Measurements from ENCODE around the gene SH3BGRL2. TPM values are rescaled to one million over a fixed set of nuclear protein-coding genes. Genes with fewer than 3 reads are reported as not detected.

Gene SH3BGRL2
- total and polyA plus RNA-seq, 2 experiments from 2014 or later = 8.4 to 24.5 TPM

DNA sequence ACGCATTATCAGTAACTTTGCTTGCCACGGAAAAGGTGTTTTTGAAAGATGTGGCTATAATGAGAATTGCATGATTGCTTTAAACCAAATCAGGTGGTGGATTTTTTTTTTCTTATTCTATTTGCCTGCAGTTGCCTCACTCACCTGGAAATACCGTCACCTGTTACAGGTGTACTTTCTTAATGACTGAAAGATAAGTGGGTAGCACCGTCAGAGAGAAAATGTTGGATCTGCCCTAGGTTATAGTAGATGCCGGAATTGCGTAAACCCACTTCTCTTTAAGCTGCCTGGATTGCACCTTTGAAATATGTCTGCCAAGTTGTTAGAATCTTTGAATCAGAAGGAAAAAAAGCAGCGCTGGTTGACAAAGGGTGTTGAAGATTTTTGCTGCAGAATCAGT, 68.5 kb downstream of the SH3BGRL2 start (continued):
- TF ChIP-seq, protein P1, sequence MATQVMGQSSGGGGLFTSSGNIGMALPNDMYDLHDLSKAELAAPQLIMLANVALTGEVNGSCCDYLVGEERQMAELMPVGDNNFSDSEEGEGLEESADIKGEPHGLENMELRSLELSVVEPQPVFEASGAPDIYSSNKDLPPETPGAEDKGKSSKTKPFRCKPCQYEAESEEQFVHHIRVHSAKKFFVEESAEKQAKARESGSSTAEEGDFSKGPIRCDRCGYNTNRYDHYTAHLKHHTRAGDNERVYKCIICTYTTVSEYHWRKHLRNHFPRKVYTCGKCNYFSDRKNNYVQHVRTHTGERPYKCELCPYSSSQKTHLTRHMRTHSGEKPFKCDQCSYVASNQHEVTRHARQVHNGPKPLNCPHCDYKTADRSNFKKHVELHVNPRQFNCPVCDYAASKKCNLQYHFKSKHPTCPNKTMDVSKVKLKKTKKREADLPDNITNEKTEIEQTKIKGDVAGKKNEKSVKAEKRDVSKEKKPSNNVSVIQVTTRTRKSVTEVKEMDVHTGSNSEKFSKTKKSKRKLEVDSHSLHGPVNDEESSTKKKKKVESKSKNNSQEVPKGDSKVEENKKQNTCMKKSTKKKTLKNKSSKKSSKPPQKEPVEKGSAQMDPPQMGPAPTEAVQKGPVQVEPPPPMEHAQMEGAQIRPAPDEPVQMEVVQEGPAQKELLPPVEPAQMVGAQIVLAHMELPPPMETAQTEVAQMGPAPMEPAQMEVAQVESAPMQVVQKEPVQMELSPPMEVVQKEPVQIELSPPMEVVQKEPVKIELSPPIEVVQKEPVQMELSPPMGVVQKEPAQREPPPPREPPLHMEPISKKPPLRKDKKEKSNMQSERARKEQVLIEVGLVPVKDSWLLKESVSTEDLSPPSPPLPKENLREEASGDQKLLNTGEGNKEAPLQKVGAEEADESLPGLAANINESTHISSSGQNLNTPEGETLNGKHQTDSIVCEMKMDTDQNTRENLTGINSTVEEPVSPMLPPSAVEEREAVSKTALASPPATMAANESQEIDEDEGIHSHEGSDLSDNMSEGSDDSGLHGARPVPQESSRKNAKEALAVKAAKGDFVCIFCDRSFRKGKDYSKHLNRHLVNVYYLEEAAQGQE (IDR thresholded peaks at IDR 0.05; ENCODE audit: unreplicated experiment) = no peak
- TF ChIP-seq CREB1 (CRISPR knock-in tag; IDR thresholded peaks at IDR 0.05; ENCODE audit: low read depth) (no peak), CTCF (conservative IDR thresholded peaks at IDR 0.05; ENCODE audit: low read depth in 2 of 2) (no peak), EZH2phosphoT487 (IDR thresholded peaks at IDR 0.05; ENCODE audit: unreplicated experiment) (no peak), JUNB (IDR thresholded peaks at IDR 0.05; ENCODE audit: unreplicated experiment) (no peak), NANOG (IDR thresholded peaks at IDR 0.05; ENCODE audit: borderline replicate concordance) (no peak)
- TF ChIP-seq, protein P2, sequence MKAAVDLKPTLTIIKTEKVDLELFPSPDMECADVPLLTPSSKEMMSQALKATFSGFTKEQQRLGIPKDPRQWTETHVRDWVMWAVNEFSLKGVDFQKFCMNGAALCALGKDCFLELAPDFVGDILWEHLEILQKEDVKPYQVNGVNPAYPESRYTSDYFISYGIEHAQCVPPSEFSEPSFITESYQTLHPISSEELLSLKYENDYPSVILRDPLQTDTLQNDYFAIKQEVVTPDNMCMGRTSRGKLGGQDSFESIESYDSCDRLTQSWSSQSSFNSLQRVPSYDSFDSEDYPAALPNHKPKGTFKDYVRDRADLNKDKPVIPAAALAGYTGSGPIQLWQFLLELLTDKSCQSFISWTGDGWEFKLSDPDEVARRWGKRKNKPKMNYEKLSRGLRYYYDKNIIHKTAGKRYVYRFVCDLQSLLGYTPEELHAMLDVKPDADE (IDR thresholded peaks at IDR 0.05) = no peak

- no peak for DNase-seq (ENCODE audit: low spot score)
- no peaks in the 10 kb centered on the region; the same call in 2 of the 3 replicates for H3K36me3 Mint-ChIP-seq (ENCODE audit: low read depth)
- H3K4me1 ChIP-seq (ENCODE audit: insufficient read depth) = no peaks in the 10 kb centered on the region
- H3K36me3 ChIP-seq (ENCODE audit: insufficient read depth) = no peaks in the 10 kb centered on the region
- H3K4me2 ChIP-seq = no peak overlapping the region
- H3K27ac ChIP-seq (ENCODE audit: low read depth) = no peak overlapping the region
- no peak overlapping the region for H3K4me3 Mint-ChIP-seq
- H3K4me3 ChIP-seq = no peak overlapping the region
- H3K27me3 ChIP-seq (ENCODE audit: insufficient read depth) = no peaks in the 10 kb centered on the region
- H2AFZ ChIP-seq = no peak overlapping the region
- H3K27ac Mint-ChIP-seq = no peak overlapping the region
- H3K4me1 Mint-ChIP-seq = peaks cover 4% of the 10 kb centered on the region; the same call in 2 of the 3 replicates
- no peaks in the 10 kb centered on the region for H3K27me3 Mint-ChIP-seq (ENCODE audit: insufficient read depth, low read depth, poor library complexity)
- no peaks in the 10 kb centered on the region for H3K9me3 Mint-ChIP-seq
- no peaks in the 10 kb centered on the region for H3K79me2 ChIP-seq (replicated peaks; ENCODE audit: insufficient read depth)
- H3K9me2 ChIP-seq (ENCODE audit: insufficient read depth) = no peaks in the 10 kb centered on the region
- no peaks in the 10 kb centered on the region for H4K20me1 ChIP-seq (replicated peaks; ENCODE audit: insufficient read depth)
- ATAC-seq = no peak
- H3F3A ChIP-seq (replicated peaks; ENCODE audit: low read depth) = no peaks in the 10 kb centered on the region
- TF ChIP-seq, protein P3, sequence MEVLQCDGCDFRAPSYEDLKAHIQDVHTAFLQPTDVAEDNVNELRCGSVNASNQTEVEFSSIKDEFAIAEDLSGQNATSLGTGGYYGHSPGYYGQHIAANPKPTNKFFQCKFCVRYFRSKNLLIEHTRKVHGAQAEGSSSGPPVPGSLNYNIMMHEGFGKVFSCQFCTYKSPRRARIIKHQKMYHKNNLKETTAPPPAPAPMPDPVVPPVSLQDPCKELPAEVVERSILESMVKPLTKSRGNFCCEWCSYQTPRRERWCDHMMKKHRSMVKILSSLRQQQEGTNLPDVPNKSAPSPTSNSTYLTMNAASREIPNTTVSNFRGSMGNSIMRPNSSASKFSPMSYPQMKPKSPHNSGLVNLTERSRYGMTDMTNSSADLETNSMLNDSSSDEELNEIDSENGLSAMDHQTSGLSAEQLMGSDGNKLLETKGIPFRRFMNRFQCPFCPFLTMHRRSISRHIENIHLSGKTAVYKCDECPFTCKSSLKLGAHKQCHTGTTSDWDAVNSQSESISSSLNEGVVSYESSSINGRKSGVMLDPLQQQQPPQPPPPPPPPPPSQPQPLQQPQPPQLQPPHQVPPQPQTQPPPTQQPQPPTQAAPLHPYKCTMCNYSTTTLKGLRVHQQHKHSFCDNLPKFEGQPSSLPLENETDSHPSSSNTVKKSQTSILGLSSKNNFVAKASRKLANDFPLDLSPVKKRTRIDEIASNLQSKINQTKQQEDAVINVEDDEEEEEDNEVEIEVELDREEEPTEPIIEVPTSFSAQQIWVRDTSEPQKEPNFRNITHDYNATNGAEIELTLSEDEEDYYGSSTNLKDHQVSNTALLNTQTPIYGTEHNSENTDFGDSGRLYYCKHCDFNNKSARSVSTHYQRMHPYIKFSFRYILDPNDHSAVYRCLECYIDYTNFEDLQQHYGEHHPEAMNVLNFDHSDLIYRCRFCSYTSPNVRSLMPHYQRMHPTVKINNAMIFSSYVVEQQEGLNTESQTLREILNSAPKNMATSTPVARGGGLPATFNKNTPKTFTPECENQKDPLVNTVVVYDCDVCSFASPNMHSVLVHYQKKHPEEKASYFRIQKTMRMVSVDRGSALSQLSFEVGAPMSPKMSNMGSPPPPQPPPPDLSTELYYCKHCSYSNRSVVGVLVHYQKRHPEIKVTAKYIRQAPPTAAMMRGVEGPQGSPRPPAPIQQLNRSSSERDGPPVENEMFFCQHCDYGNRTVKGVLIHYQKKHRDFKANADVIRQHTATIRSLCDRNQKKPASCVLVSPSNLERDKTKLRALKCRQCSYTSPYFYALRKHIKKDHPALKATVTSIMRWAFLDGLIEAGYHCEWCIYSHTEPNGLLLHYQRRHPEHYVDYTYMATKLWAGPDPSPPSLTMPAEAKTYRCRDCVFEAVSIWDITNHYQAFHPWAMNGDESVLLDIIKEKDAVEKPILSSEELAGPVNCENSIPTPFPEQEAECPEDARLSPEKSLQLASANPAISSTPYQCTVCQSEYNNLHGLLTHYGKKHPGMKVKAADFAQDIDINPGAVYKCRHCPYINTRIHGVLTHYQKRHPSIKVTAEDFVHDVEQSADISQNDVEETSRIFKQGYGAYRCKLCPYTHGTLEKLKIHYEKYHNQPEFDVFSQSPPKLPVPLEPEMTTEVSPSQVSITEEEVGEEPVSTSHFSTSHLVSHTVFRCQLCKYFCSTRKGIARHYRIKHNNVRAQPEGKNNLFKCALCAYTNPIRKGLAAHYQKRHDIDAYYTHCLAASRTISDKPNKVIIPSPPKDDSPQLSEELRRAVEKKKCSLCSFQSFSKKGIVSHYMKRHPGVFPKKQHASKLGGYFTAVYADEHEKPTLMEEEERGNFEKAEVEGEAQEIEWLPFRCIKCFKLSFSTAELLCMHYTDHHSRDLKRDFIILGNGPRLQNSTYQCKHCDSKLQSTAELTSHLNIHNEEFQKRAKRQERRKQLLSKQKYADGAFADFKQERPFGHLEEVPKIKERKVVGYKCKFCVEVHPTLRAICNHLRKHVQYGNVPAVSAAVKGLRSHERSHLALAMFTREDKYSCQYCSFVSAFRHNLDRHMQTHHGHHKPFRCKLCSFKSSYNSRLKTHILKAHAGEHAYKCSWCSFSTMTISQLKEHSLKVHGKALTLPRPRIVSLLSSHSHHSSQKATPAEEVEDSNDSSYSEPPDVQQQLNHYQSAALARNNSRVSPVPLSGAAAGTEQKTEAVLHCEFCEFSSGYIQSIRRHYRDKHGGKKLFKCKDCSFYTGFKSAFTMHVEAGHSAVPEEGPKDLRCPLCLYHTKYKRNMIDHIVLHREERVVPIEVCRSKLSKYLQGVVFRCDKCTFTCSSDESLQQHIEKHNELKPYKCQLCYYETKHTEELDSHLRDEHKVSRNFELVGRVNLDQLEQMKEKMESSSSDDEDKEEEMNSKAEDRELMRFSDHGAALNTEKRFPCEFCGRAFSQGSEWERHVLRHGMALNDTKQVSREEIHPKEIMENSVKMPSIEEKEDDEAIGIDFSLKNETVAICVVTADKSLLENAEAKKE (CRISPR knock-in tag; IDR thresholded peaks at IDR 0.05) = no peak
- TF ChIP-seq, protein P2 (IDR thresholded peaks at IDR 0.05) = no peak
- TF ChIP-seq EZH2 (IDR thresholded peaks at IDR 0.05; ENCODE audit: low read depth, unreplicated experiment) = no peak
Measured at GRCh38 chr6:79702691-79703090, 71.6 kb downstream of the SH3BGRL2 start.
